Ovary (tissue), 10 donors: ENCODE measurements around the gene C20orf202. TPM values are rescaled to one million over a fixed set of nuclear protein-coding genes. Genes with fewer than 3 reads are reported as not detected.

ENCODE experiments used
- DNase-seq, 5 donors: peaks; one replicate each; pipeline ENCODE4 v3.0.0-alpha.2; 2019 to 2020
- H3K27ac ChIP-seq, 2 donors: fragments of 200-600 bp; one replicate each; pipeline versions ENCODE4 v1.5.1 to v1.8.0; 2019 to 2022
- H3K27me3 ChIP-seq: fragments of 200-600 bp; one replicate; pipeline ENCODE4 v1.8.0; 2022
- H3K36me3 ChIP-seq: fragments of 200-600 bp; sonication (generic); one replicate; pipeline ENCODE4 v1.5.1; 2019
- H3K4me1 ChIP-seq: one replicate; pipeline ENCODE4 v1.8.1; 2013; ENCODE audit warnings: mild to moderate bottlenecking, moderate library complexity; ENCODE audit not compliant: insufficient read depth
- H3K4me3 ChIP-seq: fragments of 200-600 bp; sonication (generic); one replicate; pipeline ENCODE4 v1.5.1; 2017
- H3K9me3 ChIP-seq, 2 donors: fragments of 200-600 bp in 1 of 2; sonication (generic) in 1 of 2; one replicate each; pipeline versions ENCODE4 v1.5.1 to v1.8.1; 2013 to 2019; ENCODE audit warnings: mild to moderate bottlenecking in 1 of 2, moderate library complexity in 1 of 2
- CTCF ChIP-seq, 3 donors: fragments of 450-650 bp in 2 of 3; fragments of 200-600 bp in 1 of 3; IDR thresholded peaks; one replicate each; pipeline versions ENCODE4 v1.5.1 to v1.8.0; 2016 to 2022; ENCODE audit warnings: antibody characterized with exemption in 3 of 3, mild to moderate bottlenecking in 1 of 3
- EP300 ChIP-seq: sonication (generic); formaldehyde crosslinking; IDR thresholded peaks from one replicate; pipeline ENCODE4 v1.6.1; 2017; ENCODE audit warnings: antibody characterized with exemption
- POLR2A ChIP-seq: fragments of 450-650 bp; IDR thresholded peaks from one replicate; pipeline ENCODE4 v1.6.1; 2017; ENCODE audit warnings: antibody characterized with exemption, mild to moderate bottlenecking, moderate library complexity
- WGBS, 3 donors: extraction: QIAGEN DNeasy Blood & Tissue Kit in 1 of 3; methylation state at CpG; one replicate each; pipeline versions ENCODE4 v1.1.5 to v1.1.7; 2013 to 2017; 5-methylcytosine and 5-hydroxymethylcytosine counted together
- intact Hi-C, 4 donors: fragments of 100-400 bp; cut with DNase I; formaldehyde crosslinking; loops; one replicate each; pipeline versions ENCODE4 v1.11.0 to v1.15.1; 2022 to 2023
- long read RNA-seq, 3 donors: library from polyadenylated mRNA in 2 of 3; unstranded in 2 of 3; transcript quantifications; one replicate each; pipeline ENCODE4 v2.0.0 and lab custom pipeline, GENCODE V29; 2021 to 2026
- polyA plus RNA-seq, 2 donors: library from polyadenylated mRNA; stranded (reverse); fragments of 200-250 nt in 1 of 2; fragments of 350-450 nt in 1 of 2; fragmentation: Illumina TruSeq in 1 of 2; extraction: RNeasy Lipid Tissue Mini Kit (QIAGEN cat#74804) in 1 of 2; gene quantifications; one replicate each; pipeline ENCODE4 v1.2.3, GENCODE V29; 2013 to 2014
- total RNA-seq, 7 donors: library from RNA; depleted of rRNA in 2 of 7; stranded (reverse); fragments of >200 nt in 2 of 7; fragmentation: NEBNext Ultra II Directional in 3 of 7; extraction: Animal tissue kit (Norgen Biotek cat#: 25700) in 3 of 7; gene quantifications; one replicate each; pipeline versions ENCODE4 v1.1.0 to v1.2.4, GENCODE V29; 2016 to 2023
- donor health status: DM: no; HTN: no; CAD: no; lungs with moderate emphysema.
- donor health status: DM: no; HTN: no; CAD: no.
- donor health status: Bipolar disorder and iron deficiency.
- donor health status: DM: yes; HTN: yes; CAD: no.
- donor health status: DM: no; HTN: no; CAD: no.
- donor health status: DM: yes; HTN: yes; CAD: no.

Gene C20orf202
- under 1 TPM in 6 of 7 donors, not detected in 1; 0.18 to 0.38 (median 0.29) TPM for total RNA-seq
- under 1 TPM; 0.22 to 0.58 TPM for polyA plus RNA-seq
- long read RNA-seq, donor 1: 0 reads
- long read RNA-seq, donor 2, partial matches to known transcripts: 0 of 1 reads
- long read RNA-seq, donor 2, other reads (novel, unspliced or antisense): 0 of 1 reads
- long read RNA-seq, donor 3: 0 reads

DNA sequence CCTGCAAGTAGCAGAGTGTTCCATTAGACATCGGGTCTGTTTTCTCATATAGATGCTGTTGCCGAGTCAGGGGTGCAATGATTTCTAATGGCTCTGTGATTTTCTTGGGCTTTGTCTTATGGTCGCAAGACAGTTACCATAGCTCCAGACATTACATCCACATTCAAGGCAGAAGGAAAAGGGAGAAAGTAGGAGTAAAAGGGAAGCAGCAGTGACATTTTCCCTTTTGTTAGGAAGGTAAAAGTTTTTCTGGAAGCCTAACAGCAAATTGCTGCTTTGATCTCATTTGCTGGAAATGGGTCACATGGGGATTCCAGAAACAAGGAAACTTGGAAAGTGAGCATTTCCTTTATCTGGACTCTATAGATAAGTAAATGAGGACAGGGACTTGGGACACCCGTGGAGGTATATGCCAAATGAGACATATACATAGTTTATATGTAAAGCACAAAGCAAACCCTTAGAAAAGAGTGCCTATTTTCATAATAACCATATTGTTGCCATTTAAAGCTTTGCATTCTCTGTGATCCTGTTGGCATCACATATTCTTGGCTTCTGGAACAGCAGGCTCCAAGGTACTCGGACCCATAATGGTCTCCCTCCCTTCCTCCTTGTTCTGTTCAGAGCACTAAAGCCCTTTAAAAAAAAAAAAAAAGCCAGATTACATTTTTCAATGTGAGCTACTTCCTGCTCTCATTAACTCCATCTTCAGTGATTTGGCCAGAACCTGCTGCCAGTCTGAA is at the start of gene C20orf202:
TSS of gene C20orf202 (plus strand) at position 693 of the 743 bp plus-strand sequence. CDS start 132 bp downstream, outside the sequence.
- WGBS, 3 donors: 53 to 58% (median 55%) methylated on average over 5 of the region's 5 CpGs
- no peak within 1 kb of the TSS for H3K27ac ChIP-seq
- intact Hi-C loops: loop anchor here in 1 of 4 donors (10.0 kb wide), 1 partner anchor 388 kb away; no protein-coding TSS in a partner anchor

DNA sequence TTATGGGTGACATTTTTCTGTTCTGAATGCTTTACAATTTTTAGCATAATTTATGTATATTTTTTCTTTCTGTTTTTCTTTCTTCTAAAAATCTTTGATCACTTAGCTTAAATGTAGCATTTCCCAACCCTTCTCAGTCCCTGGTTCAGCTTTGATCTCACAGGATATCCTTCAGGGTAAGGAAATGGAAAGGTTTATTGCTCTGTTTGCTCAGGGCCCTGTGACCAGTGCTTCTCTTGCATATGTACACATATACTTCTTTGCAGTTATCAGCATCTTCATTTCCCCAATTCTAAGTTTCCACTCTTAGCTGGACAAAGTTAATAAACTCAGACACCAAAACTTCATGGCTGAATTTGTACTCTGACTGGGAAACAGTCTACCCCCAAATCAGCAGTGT is 49.0 kb upstream of the C20orf202 start:
- no peaks in the 10 kb centered on the region for H3K4me1 ChIP-seq
- no peaks in the 10 kb centered on the region for H3K9me3 ChIP-seq
- DNase-seq: no peak
- intact Hi-C loops: no loop called here
- no peak overlapping the region for H3K27ac ChIP-seq
- H3K27me3 ChIP-seq: no peaks in the 10 kb centered on the region
- no peak overlapping the region for H3K4me3 ChIP-seq
- TF ChIP-seq CTCF (IDR thresholded peaks at IDR 0.05) (no peak), EP300 (no peak)
- H3K36me3 ChIP-seq: no peaks in the 10 kb centered on the region

More for the DNA sequence above, at the start of gene C20orf202:
- TF ChIP-seq CTCF (IDR thresholded peaks at IDR 0.05) (no peak), POLR2A (no peak), EP300 (no peak)
- H3K4me1 ChIP-seq: no peaks in the 10 kb centered on the region
- H3K4me3 ChIP-seq: no peak within 1 kb of the TSS
- H3K9me3 ChIP-seq: no peaks in the 10 kb centered on the region
- H3K36me3 ChIP-seq: no peaks in the 10 kb centered on the region
- no peak for DNase-seq
- H3K27me3 ChIP-seq: no peaks in the 10 kb centered on the region

DNA sequence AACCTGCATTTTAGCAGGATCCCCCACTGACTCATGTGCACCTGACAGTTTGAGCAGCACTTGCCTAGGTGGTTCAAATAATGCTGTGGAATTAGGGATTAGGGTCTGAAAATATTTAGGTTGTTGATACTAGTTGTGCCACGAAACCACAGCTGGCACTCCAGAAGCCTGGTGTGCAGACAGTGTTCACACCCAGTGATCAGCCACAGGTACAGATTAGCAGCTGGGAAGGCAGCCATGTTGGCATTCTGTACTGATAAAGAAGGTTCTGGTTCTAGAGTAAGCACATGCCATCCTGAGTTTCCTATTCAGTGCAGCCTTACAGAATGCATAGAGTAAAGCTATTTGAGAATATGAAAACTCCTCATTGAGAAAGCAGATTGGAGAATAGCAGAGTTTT is 48.6 kb upstream of the C20orf202 start:
- intact Hi-C loops: no loop called here
- no peaks in the 10 kb centered on the region for H3K36me3 ChIP-seq
- whole genome bisulfite sequencing, 3 donors: 94 to 100% (median 100%) methylated on average over 1 of the region's 1 CpG

GRCh38 chr20:1155342-1155741 is 47.9 kb upstream of the C20orf202 start:
- Histone ChIP-seq H3K9me3 (no peaks in the 10 kb centered on the region), H3K27me3 (no peaks in the 10 kb centered on the region), H3K27ac (no peak overlapping the region), H3K36me3 (no peaks in the 10 kb centered on the region), H3K4me1 (no peaks in the 10 kb centered on the region), H3K4me3 (no peak overlapping the region)
- 95 to 99% (median 96%) methylated on average over 3 of the region's 3 CpGs for WGBS, 3 donors
- no peak for TF ChIP-seq POLR2A
- TF ChIP-seq CTCF (IDR thresholded peaks at IDR 0.05): no peak
- TF ChIP-seq EP300: no peak
- intact Hi-C loops: no loop called here
- no peak for DNase-seq

More for the DNA sequence above, 48.6 kb upstream of the C20orf202 start:
- H3K9me3 ChIP-seq: no peaks in the 10 kb centered on the region
- DNase-seq: no peak
- TF ChIP-seq EP300 (no peak), POLR2A (no peak), CTCF (IDR thresholded peaks at IDR 0.05) (no peak)
- H3K27ac ChIP-seq: no peak overlapping the region
- H3K27me3 ChIP-seq: no peaks in the 10 kb centered on the region
- no peaks in the 10 kb centered on the region for H3K4me1 ChIP-seq
- no peak overlapping the region for H3K4me3 ChIP-seq
